ENCODE data around the gene FAM13A. TPM values are rescaled to one million over a fixed set of nuclear protein-coding genes. Genes with fewer than 3 reads are reported as not detected.

Gene FAM13A
- total and polyA plus RNA-seq, 2 of the 13 experiments (the other 11 are each of a cell fraction or from before 2014, with no cell fraction given): 1.2 to 36.2 TPM

DNA sequence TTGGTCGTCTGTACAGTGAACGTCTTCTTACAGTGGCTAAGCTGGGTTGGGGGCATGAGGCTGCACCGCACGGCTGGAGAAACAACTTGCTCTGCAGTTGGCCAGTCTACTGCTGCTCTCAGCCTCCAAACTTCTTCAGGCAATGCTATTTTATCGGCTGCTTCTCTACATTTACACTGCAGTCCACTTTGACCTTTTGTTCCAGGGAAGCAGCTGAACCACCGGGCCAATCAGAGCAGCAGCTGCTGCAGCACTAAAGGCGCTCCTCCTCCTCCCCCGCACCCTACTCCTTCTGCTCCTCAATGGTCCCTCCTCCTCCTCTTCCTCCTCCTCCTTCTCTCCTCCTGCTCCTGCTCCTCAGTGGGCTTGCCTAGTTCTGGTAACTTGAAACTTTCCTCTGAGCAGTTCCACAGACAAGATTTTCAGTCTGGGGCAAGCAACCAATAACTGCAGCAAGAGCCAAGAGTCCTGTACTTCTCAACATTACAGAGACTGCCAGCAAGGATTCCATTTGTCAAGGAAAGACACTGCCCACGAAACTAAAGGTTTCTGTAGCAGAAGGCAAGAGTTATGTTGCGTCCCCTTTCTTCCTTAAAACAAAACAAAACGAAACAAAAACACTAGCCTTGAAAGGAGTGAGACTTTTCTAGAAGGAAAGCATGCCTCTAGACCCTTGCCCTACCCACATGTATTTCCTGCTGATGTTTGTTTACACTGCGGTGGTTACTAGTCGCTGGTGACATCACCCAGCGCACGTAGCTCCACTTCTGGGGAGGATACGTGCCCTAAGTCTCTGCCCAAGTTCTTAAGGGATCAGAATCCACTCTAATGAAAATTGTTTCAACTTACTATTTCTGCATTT, 233.7 kb downstream of the FAM13A start (continued):
- no peak for TF ChIP-seq BRF2 (CRISPR knock-in tag; IDR thresholded peaks at IDR 0.05)
- TF ChIP-seq HNF4A (CRISPR knock-in tag; IDR thresholded peaks at IDR 0.05): no peak
- no peak for TF ChIP-seq TEAD2 (CRISPR knock-in tag; IDR thresholded peaks at IDR 0.05)
- no peak for TF ChIP-seq DNMT1 (CRISPR knock-in tag; IDR thresholded peaks at IDR 0.05)
- TF ChIP-seq ZNF205 (CRISPR knock-in tag; IDR thresholded peaks at IDR 0.05): no peak
- 0 out of 2 replicates have a peak, but pooled peaks have one; percentile 58 for TF ChIP-seq ZNF136 (CRISPR knock-in tag; IDR thresholded peaks at IDR 0.05; ENCODE audit: low read depth)
- no peak for TF ChIP-seq ZNF775 (CRISPR knock-in tag; IDR thresholded peaks at IDR 0.05; ENCODE audit: borderline replicate concordance)
- no peak for TF ChIP-seq GATAD1 (CRISPR knock-in tag; IDR thresholded peaks at IDR 0.05)
- TF ChIP-seq ATF7 (IDR thresholded peaks at IDR 0.05): no peak
- peak; percentile 55; the same call in 1 of the 2 replicates for TF ChIP-seq ATF7 (CRISPR knock-in tag; IDR thresholded peaks at IDR 0.05)
- no peak for TF ChIP-seq HMG20B (CRISPR knock-in tag; conservative IDR thresholded peaks at IDR 0.05)
- TF ChIP-seq U2AF1 (optimal IDR thresholded peaks at IDR 0.05; ENCODE audit: low read depth, low read length): no peak
- TF ChIP-seq HMGXB4 (CRISPR knock-in tag; IDR thresholded peaks at IDR 0.05; ENCODE audit: borderline replicate concordance in 1 of 2, low read depth in 1 of 2): peak in 1 of 2 experiments; percentile 66; a peak in 1 of 4 replicates
- TF ChIP-seq ZBTB21 (CRISPR knock-in tag; IDR thresholded peaks at IDR 0.05): no peak
- TF ChIP-seq PCBP2 (optimal IDR thresholded peaks at IDR 0.05; ENCODE audit: low read depth, low read length, poor library complexity, severe bottlenecking): no peak
- peak; percentile 88 for TF ChIP-seq FOXA3 (CRISPR knock-in tag; IDR thresholded peaks at IDR 0.05)
- TF ChIP-seq, protein P1, sequence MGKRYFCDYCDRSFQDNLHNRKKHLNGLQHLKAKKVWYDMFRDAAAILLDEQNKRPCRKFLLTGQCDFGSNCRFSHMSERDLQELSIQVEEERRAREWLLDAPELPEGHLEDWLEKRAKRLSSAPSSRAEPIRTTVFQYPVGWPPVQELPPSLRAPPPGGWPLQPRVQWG (CRISPR knock-in tag; IDR thresholded peaks at IDR 0.05; ENCODE audit: borderline replicate concordance, low read depth): no peak
- peak; percentile 28 for TF ChIP-seq XRCC5 (optimal IDR thresholded peaks at IDR 0.05; ENCODE audit: low read length)
- TF ChIP-seq, protein P2, sequence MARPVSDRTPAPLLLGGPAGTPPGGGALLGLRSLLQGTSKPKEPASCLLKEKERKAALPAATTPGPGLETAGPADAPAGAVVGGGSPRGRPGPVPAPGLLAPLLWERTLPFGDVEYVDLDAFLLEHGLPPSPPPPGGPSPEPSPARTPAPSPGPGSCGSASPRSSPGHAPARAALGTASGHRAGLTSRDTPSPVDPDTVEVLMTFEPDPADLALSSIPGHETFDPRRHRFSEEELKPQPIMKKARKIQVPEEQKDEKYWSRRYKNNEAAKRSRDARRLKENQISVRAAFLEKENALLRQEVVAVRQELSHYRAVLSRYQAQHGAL (CRISPR knock-in tag; IDR thresholded peaks at IDR 0.05; ENCODE audit: not compliant biosample characterization): no peak
- TF ChIP-seq ZNF747 (CRISPR knock-in tag; IDR thresholded peaks at IDR 0.05; ENCODE audit: borderline replicate concordance): no peak
- TF ChIP-seq ZNF20 (CRISPR knock-in tag; IDR thresholded peaks at IDR 0.05): no peak
- no peak for TF ChIP-seq ZNF383 (CRISPR knock-in tag; IDR thresholded peaks at IDR 0.05; ENCODE audit: borderline replicate concordance)
- no peak for TF ChIP-seq SP140L (CRISPR knock-in tag; IDR thresholded peaks at IDR 0.05; ENCODE audit: borderline replicate concordance)
- TF ChIP-seq GABPB1 (CRISPR knock-in tag; IDR thresholded peaks at IDR 0.05): no peak; the same call in 1 of the 2 replicates
- TF ChIP-seq ETS1 (CRISPR knock-in tag; IDR thresholded peaks at IDR 0.05): no peak
